BJ (cell line): Measurements from ENCODE around the gene CBFA2T2. TPM values are rescaled to one million over a fixed set of nuclear protein-coding genes. Genes with fewer than 3 reads are reported as not detected.
A peak's percentile ranks its signal among the peaks of the same experiment; 100 is the strongest.
"Not testable (repeated sequence)": the region's sequence is repeated elsewhere in the genome, so short reads cannot be mapped to it uniquely, and the experiment has no call there.

Experiments used
- CTCF ChIA-PET: fragments of 350-600 bp; formaldehyde crosslinking; extraction: SDS; loops from one replicate; lab custom pipeline; 2021; ENCODE audit warnings: antibody characterized with exemption, inconsistent platforms; lab: Yijun Ruan, JAX
- POLR2A ChIA-PET: fragments of 300-600 bp; sonication (Branson Sonifier 250); formaldehyde crosslinking; extraction: SDS; loops from one replicate; lab custom pipeline; 2021; ENCODE audit warnings: antibody characterized with exemption; lab: Charles Lee
- DNase-seq: peaks from one replicate; pipeline ENCODE4 v3.0.0-alpha.2; 2011; ENCODE audit warnings: low read depth
- H3K27me3 ChIP-seq: 2 replicates; pipeline ENCODE4 v1.6.0; 2011; ENCODE audit warnings: low read length; ENCODE audit not compliant: control insufficient read depth, insufficient read depth
- H3K36me3 ChIP-seq: 2 replicates; pipeline ENCODE4 v1.5.1; 2011; ENCODE audit warnings: low read length; ENCODE audit not compliant: control insufficient read depth, insufficient read depth
- H3K4me3 ChIP-seq: 2 replicates; pipeline ENCODE4 v1.5.1; 2011; ENCODE audit warnings: low read depth, mild to moderate bottlenecking, control low read depth, low read length
- polyA plus RNA-seq: library from polyadenylated mRNA; depleted of rRNA; stranded (reverse); fragments of >200 nt; gene quantifications from 2 replicates; pipeline ENCODE4 v1.2.3, GENCODE V29; 2011
- TF ChIP-seq, protein P1 (sequence below): IDR thresholded peaks from 2 replicates; pipeline ENCODE4 v1.5.1; 2011; ENCODE audit warnings: low read depth, mild to moderate bottlenecking, control low read depth, inconsistent platforms, low read length, moderate library complexity; ENCODE audit not compliant: insufficient read depth

Gene CBFA2T2
- polyA plus RNA-seq, 1 experiment, result 7.6 TPM

DNA sequence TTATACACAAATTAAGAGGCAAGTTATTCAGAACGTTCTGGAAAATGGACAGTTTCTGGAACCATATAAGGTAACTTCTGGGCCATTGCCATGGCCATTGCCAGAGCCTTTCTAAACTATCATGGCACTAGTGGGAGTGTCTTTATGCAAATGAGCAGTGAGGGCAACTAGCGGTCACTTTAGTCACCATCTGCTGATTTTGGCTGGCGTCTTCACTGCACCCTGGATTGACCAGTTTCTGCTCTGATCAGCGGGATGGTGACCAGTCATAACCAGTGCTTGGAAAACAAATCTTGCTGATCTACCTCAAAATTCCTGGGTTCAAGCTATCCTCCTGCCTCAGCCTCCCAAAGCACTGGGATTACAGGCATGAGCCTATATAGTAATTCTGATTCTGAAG, 39.0 kb upstream of the CBFA2T2 start:
- TF ChIP-seq, protein P1, sequence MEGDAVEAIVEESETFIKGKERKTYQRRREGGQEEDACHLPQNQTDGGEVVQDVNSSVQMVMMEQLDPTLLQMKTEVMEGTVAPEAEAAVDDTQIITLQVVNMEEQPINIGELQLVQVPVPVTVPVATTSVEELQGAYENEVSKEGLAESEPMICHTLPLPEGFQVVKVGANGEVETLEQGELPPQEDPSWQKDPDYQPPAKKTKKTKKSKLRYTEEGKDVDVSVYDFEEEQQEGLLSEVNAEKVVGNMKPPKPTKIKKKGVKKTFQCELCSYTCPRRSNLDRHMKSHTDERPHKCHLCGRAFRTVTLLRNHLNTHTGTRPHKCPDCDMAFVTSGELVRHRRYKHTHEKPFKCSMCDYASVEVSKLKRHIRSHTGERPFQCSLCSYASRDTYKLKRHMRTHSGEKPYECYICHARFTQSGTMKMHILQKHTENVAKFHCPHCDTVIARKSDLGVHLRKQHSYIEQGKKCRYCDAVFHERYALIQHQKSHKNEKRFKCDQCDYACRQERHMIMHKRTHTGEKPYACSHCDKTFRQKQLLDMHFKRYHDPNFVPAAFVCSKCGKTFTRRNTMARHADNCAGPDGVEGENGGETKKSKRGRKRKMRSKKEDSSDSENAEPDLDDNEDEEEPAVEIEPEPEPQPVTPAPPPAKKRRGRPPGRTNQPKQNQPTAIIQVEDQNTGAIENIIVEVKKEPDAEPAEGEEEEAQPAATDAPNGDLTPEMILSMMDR, result no peak
- CTCF ChIA-PET, result no interaction called here
- H3K27me3 ChIP-seq, result no peaks in the 10 kb centered on the region
- no peaks in the 10 kb centered on the region for H3K36me3 ChIP-seq
- no peak overlapping the region for H3K4me3 ChIP-seq
- DNase-seq, result no peak
- POLR2A ChIA-PET, result no interaction called here

DNA sequence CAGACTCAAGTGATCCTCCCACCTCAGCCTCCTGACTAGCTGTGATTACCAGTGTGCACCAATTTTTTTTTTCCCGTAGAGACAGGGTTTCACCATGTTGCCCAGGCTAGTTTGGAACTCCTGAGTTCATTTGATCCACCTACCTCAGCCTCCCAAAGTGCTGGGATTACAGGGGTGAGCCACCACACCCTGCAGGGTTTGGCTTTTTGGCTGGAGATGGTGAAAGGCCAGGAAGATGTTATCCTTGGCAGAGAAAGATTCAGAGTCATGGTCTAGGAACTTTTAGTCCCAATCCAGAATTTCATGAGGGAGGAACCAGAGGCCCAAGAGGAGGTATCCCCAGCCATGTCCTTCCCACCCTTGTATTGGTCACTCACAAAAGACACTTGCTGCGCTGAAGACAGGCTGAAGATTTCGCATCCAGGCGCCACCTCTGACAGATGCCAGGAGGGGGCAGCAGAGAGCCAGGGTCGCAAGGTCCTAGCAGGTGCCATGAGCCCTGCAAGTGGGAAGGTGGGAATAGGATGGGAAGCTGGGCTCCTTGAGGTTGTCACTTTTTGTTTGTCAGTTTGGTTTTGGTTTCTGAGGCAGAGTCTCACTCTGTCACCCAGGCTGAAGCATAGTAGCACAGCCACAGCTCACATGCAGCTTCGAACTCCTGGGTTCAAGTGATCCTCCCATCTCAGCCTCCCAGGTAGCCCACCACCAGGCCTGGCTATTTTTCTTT, 32.8 kb upstream of the CBFA2T2 start:
- TF ChIP-seq, protein P1, result peak; percentile 98
- DNase-seq, H3K4me3 ChIP-seq, H3K36me3 ChIP-seq, POLR2A ChIA-PET, H3K27me3 ChIP-seq: not testable (repeated sequence)
- CTCF ChIA-PET, result interaction anchor here (0.7 to 1.9 kb wide), 14 partner anchors 10 to 356 kb away, joined by 3 to 21 read pairs (median 5); partner anchors contain the start of genes ACTL10 and SNTA1

DNA sequence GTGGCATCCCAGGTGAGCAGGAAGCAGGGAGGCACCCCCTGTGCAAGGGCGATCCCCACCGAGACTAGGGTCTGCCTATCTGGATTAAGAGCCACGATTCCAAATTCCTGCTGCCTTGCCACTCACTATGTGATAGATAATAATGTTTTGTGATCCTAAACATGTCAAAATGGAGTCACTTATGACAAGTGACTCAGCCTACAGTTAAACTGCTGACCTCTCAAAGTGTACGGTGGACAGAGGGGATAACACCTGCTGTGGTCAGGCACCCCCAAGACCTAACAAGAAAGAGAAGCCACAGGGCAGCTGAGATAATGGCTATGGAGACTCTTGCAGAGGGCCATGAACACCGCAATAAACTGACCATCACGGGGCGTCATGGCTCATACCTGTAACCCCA, 30.3 kb upstream of the CBFA2T2 start:
- H3K27me3 ChIP-seq, result no peaks in the 10 kb centered on the region
- POLR2A ChIA-PET, result no interaction called here
- no peak overlapping the region for H3K4me3 ChIP-seq
- no peak for DNase-seq
- CTCF ChIA-PET, result interaction anchor here (1.3 to 4.0 kb wide), 3 partner anchors 194 to 208 kb away, joined by 3 to 18 read pairs (median 5); partner anchors contain the start of gene ACTL10
- TF ChIP-seq, protein P1, result no peak
- H3K36me3 ChIP-seq, result no peaks in the 10 kb centered on the region

DNA sequence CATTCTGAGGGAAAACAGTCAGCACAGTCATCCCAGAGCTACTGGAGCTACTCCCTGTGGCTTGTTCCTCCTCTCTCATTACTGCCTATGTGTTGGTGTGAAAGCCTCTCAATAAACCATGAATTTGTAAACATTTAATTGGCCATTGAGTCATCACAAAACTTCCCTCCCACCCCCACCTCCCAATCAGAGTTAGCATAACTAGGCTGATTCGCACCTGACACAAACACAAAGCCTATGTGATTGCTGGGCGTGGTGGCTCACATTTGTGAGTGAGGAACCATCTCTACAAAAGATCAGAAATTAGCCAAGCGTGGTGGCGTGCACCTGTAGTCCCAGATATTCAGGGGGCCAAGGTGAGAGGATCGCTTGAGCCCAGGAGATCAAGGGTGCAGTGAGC, 29.2 kb upstream of the CBFA2T2 start:
- no peaks in the 10 kb centered on the region for H3K36me3 ChIP-seq
- CTCF ChIA-PET, result interaction anchor here (1.3 to 4.0 kb wide), 3 partner anchors 193 to 207 kb away, joined by 3 to 18 read pairs (median 5); partner anchors contain the start of gene ACTL10
- 0 out of 2 replicates have a peak, but pooled peaks cover 1% of the 10 kb centered on the region for H3K27me3 ChIP-seq
- no peak overlapping the region for H3K4me3 ChIP-seq
- no peak for DNase-seq
- POLR2A ChIA-PET, result no interaction called here
- TF ChIP-seq, protein P1, result no peak

DNA sequence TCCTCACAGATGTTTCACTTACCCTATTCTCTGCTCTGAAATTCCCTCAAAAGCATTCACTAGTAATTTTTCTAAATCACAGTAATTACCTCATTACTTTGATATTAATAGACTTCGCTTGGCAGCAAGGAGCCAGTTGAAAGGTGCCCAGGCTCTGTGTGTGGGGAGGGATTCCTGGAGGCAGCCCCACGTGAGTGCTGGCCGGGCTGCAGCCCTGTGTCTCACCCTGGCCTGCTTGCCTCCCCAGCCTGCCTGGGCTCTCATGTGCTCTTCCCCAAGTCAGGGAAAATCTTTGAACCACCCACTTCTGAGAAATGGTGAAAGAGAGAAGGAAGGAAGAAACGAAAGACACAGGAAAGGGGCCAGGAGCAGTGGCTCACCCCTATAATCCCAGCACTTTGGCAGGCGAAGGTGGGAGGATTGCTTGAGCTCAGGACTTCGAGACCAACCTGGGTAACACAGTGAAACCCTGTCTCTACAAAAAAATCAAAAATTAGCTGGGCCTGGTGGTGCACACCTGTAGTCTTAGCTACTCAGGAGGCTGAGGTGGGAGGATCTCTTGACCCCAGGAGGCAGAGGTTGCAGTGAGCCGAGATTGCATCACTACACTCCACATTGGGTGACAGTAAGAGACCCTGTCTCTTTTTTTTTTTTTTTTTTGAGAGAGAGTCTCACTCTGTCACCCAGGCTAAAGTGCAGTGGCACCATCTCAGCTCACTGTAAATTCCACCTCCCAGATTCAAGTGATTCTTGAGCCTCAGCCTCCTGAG, 26.4 kb upstream of the CBFA2T2 start:
- POLR2A ChIA-PET, result no interaction called here
- TF ChIP-seq, protein P1, result no peak
- Histone ChIP-seq H3K36me3 (no peaks in the 10 kb centered on the region), H3K27me3 (0 out of 2 replicates have a peak, but pooled peaks cover 1% of the 10 kb centered on the region), H3K4me3 (no peak overlapping the region)
- DNase-seq, result no peak
- CTCF ChIA-PET, result interaction anchor here (1.5 to 4.0 kb wide), 2 partner anchors 190 to 204 kb away, joined by 4 to 18 read pairs; partner anchors contain the start of gene ACTL10

DNA sequence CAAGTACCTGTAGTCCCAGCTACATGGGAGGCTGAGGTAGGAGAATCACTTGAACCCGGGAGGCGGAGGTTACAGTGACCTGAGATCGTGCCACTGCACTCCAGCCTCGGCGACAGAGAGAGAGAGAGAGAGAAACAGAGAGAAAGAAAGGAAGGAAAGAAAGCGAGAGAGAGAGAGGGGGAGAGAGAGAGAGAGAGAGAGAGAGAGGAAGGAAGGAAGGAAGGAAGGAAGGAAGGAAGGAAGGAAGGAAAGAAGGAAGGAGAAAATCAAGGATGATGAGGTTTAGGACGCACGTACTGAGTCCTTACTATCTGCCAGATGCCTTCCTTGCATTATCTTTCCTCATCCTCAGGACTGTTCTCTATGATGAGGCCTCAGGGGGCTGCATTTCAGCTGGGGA, 25.1 kb upstream of the CBFA2T2 start:
- not testable (repeated sequence) for H3K4me3 ChIP-seq

More for the DNA sequence above, 25.1 kb upstream of the CBFA2T2 start:
- H3K36me3 ChIP-seq, H3K27me3 ChIP-seq, POLR2A ChIA-PET, DNase-seq: not testable (repeated sequence)
- CTCF ChIA-PET, result interaction anchor here (1.4 kb wide), 1 partner anchor 10 kb away, joined by 3 read pairs; no protein-coding TSS in a partner anchor
